Kidney (tissue), 14 donors: ENCODE results near the gene TSPAN15. TPM values are rescaled to one million over a fixed set of nuclear protein-coding genes. Genes with fewer than 3 reads are reported as not detected.

Source experiments
- DNase-seq, 5 donors: peaks; one replicate each; pipeline ENCODE4 v3.0.0-alpha.2; 2013 to 2020
- FAIRE-seq: peaks from 2 replicates; lab custom pipeline; 2012; peaks lifted over from hg19 to GRCh38; lab: Jason Lieb, UNC
- H3K27ac ChIP-seq, 2 donors: one replicate each; pipeline ENCODE4 v1.7.0; 2013; ENCODE audit warnings: low read depth in 2 of 2, low read length in 2 of 2, inconsistent platforms in 1 of 2
- H3K27me3 ChIP-seq: one replicate; pipeline ENCODE4 v1.7.1; 2013; ENCODE audit warnings: low read length, inconsistent platforms; ENCODE audit not compliant: control insufficient read depth, insufficient read depth
- H3K36me3 ChIP-seq, 3 donors: one replicate each; pipeline versions ENCODE4 v1.7.0 to v1.7.1; 2013; ENCODE audit warnings: low read length in 3 of 3, control low read depth in 1 of 3, inconsistent platforms in 1 of 3; ENCODE audit not compliant: insufficient read depth in 3 of 3, control insufficient read depth in 2 of 3
- H3K4me1 ChIP-seq, 3 donors: one replicate each; pipeline versions ENCODE4 v1.7.0 to v1.7.1; 2013; ENCODE audit warnings: low read length in 3 of 3, inconsistent platforms in 1 of 3, low read depth in 1 of 3; ENCODE audit not compliant: control insufficient read depth in 2 of 3, insufficient read depth in 2 of 3
- H3K4me3 ChIP-seq, 3 donors: one replicate each; pipeline versions ENCODE4 v1.7.0 to v1.8.1; 2013; ENCODE audit warnings: low read length in 3 of 3, control low read depth in 1 of 3, inconsistent platforms in 1 of 3
- H3K9ac ChIP-seq, 3 donors: one replicate each; pipeline versions ENCODE4 v1.7.0 to v1.7.1; 2013; ENCODE audit warnings: low read length in 3 of 3, control low read depth in 1 of 3, inconsistent platforms in 1 of 3
- H3K9me3 ChIP-seq, 3 donors: one replicate each; pipeline versions ENCODE4 v1.7.0 to v1.7.1; 2013; ENCODE audit warnings: low read length in 3 of 3, control low read depth in 1 of 3, inconsistent platforms in 1 of 3; ENCODE audit not compliant: control insufficient read depth in 2 of 3, insufficient read depth in 1 of 3
- intact Hi-C: fragments of 100-400 bp; cut with DNase I; formaldehyde crosslinking; loops from one replicate; pipeline ENCODE4 v1.11.1; 2022
- polyA plus RNA-seq: library from polyadenylated mRNA; stranded (reverse); fragments of 350-450 nt; fragmentation: Illumina TruSeq; extraction: RNeasy Lipid Tissue Mini Kit (QIAGEN cat#74804); gene quantifications from one replicate; pipeline ENCODE4 v1.2.3, GENCODE V29; 2014; ENCODE audit warnings: low read depth, low replicate concordance; ENCODE audit not compliant: insufficient read depth
- total RNA-seq: library from RNA; stranded (reverse); fragmentation: NEBNext Ultra II Directional; extraction: Animal tissue kit (Norgen Biotek cat#: 25700); gene quantifications from one replicate; pipeline ENCODE4 v1.2.1, GENCODE V29; 2021
- TF ChIP-seq, protein P1 (sequence below): IDR thresholded peaks from 3 replicates; pipeline ENCODE4 v1.5.1; 2012; ENCODE audit warnings: mild to moderate bottlenecking, moderate library complexity, borderline replicate concordance; ENCODE audit not compliant: insufficient read depth; ENCODE audit errors: extremely low read depth
- donor health status: control.
- donor health status: control.
- donor health status: control.
- donor health status: control.
- donor health status: control.
- donor health status: DM: yes; HTN: yes; CAD: no.
- donor health status: Normal renal cell carcinoma (clear cell type).

Gene TSPAN15
- total and polyA plus RNA-seq, 2 donors from 2014 or later = 28.2 to 65.4 TPM

- H3K27ac ChIP-seq = peak overlapping the region; percentile 75 to 89
- peak; percentile 94 to 98 (median 97) for DNase-seq
- peaks cover 0 to 11% (median 0%) of the 10 kb centered on the region in 3 donors for H3K4me1 ChIP-seq
- peak overlapping the region in 2 of 3 donors; percentile 10 to 48 for H3K9ac ChIP-seq
- intact Hi-C loops = no loop called here
- H3K9me3 ChIP-seq = no peaks in the 10 kb centered on the region
- H3K4me3 ChIP-seq = peak overlapping the region in 1 of 3 donors; percentile 42
- TF ChIP-seq, protein P1, sequence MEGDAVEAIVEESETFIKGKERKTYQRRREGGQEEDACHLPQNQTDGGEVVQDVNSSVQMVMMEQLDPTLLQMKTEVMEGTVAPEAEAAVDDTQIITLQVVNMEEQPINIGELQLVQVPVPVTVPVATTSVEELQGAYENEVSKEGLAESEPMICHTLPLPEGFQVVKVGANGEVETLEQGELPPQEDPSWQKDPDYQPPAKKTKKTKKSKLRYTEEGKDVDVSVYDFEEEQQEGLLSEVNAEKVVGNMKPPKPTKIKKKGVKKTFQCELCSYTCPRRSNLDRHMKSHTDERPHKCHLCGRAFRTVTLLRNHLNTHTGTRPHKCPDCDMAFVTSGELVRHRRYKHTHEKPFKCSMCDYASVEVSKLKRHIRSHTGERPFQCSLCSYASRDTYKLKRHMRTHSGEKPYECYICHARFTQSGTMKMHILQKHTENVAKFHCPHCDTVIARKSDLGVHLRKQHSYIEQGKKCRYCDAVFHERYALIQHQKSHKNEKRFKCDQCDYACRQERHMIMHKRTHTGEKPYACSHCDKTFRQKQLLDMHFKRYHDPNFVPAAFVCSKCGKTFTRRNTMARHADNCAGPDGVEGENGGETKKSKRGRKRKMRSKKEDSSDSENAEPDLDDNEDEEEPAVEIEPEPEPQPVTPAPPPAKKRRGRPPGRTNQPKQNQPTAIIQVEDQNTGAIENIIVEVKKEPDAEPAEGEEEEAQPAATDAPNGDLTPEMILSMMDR = peak; percentile 68
- no peaks in the 10 kb centered on the region for H3K27me3 ChIP-seq
- FAIRE-seq = no peak
- H3K36me3 ChIP-seq = no peaks in the 10 kb centered on the region
These were observed 42.7 kb upstream of the TSPAN15 start for GRCh38 chr10:69408318-69409175.

- DNase-seq = no peak
- H3K9me3 ChIP-seq = no peaks in the 10 kb centered on the region
- H3K27ac ChIP-seq = peak overlapping the region; percentile 75 to 89
- H3K9ac ChIP-seq = peak overlapping the region in 2 of 3 donors; percentile 10 to 48
- H3K36me3 ChIP-seq = no peaks in the 10 kb centered on the region
- no peak for FAIRE-seq
- TF ChIP-seq, protein P1 = no peak
- no peaks in the 10 kb centered on the region for H3K27me3 ChIP-seq
- H3K4me1 ChIP-seq = peaks cover 0 to 11% (median 0%) of the 10 kb centered on the region in 3 donors
- intact Hi-C loops = no loop called here
- peak overlapping the region in 1 of 3 donors; percentile 42 for H3K4me3 ChIP-seq
These were observed 42.1 kb upstream of the TSPAN15 start for GRCh38 chr10:69409176-69409495.

GRCh38 chr10:69409968-69410367, 41.3 kb upstream of the TSPAN15 start:
- H3K4me1 ChIP-seq = peaks cover 0 to 11% (median 0%) of the 10 kb centered on the region in 3 donors
- no peak for DNase-seq
- TF ChIP-seq, protein P1 = no peak
- no peak overlapping the region for H3K9ac ChIP-seq
- no peak for FAIRE-seq
- H3K27ac ChIP-seq = no peak overlapping the region
- no peaks in the 10 kb centered on the region for H3K9me3 ChIP-seq
- H3K36me3 ChIP-seq = no peaks in the 10 kb centered on the region
- no peaks in the 10 kb centered on the region for H3K27me3 ChIP-seq
- no peak overlapping the region for H3K4me3 ChIP-seq
- intact Hi-C loops = no loop called here
